SK-N-SH (cell line): ENCODE results near the gene FBXO10. TPM values are rescaled to one million over a fixed set of nuclear protein-coding genes. Genes with fewer than 3 reads are reported as not detected.

Experiments
- CTCF ChIA-PET: fragments of 300-600, 350-600 bp; formaldehyde crosslinking; extraction: SDS; loops from one replicate; lab custom pipeline; 2021; lab: Yijun Ruan, JAX
- POLR2A ChIA-PET: fragments of 350-600 bp; sonication (Branson Sonifier 250); formaldehyde crosslinking; extraction: SDS; loops from one replicate; lab custom pipeline; 2020; ENCODE audit warnings: antibody characterized with exemption, inconsistent platforms; lab: Yijun Ruan, JAX
- DNase-seq: peaks from one replicate; pipeline ENCODE4 v3.0.0; 2012
- H2AFZ ChIP-seq: fragments of 200-600 bp; sonication (generic); 2 replicates; pipeline ENCODE4 v1.8.1; 2016; ENCODE audit warnings: antibody characterized with exemption, mild to moderate bottlenecking, low read depth
- H3F3A ChIP-seq: fragments of 200-600 bp; sonication (generic); replicated peaks from 2 replicates; pipeline ENCODE3; 2016; ENCODE audit warnings: antibody characterized with exemption, mild to moderate bottlenecking; ENCODE audit not compliant: insufficient read depth
- H3K27ac ChIP-seq, 2 experiments: fragments of 200-500 bp in 1 of 2; fragments of 200-600 bp in 1 of 2; sonication (Bioruptor generic) in 1 of 2; sonication (generic), shearing (Covaris generic) in 1 of 2; 2 replicates each; pipeline versions ENCODE4 v1.5.1 to v1.6.1; 2014 to 2016; ENCODE audit warnings: low read depth in 2 of 2, inconsistent platforms in 1 of 2, low read length in 1 of 2, mild to moderate bottlenecking in 1 of 2, mixed read lengths in 1 of 2
- H3K27me3 ChIP-seq: fragments of 200-600 bp; sonication (generic), shearing (Covaris generic); 2 replicates; pipeline ENCODE4 v1.6.1; 2016; ENCODE audit warnings: mixed run types; ENCODE audit not compliant: insufficient read depth
- H3K36me3 ChIP-seq, 2 experiments: fragments of 200-500 bp in 1 of 2; fragments of 200-600 bp in 1 of 2; sonication (Bioruptor generic) in 1 of 2; sonication (generic) in 1 of 2; replicated peaks in 1 of 2; 2 replicates each; pipeline versions ENCODE3 to v1.5.1; 2014 to 2016; ENCODE audit warnings: low read length in 1 of 2, mild to moderate bottlenecking in 1 of 2; ENCODE audit not compliant: insufficient read depth in 2 of 2, control insufficient read depth in 1 of 2
- H3K4me1 ChIP-seq, 2 experiments: fragments of 200-500 bp in 1 of 2; fragments of 200-600 bp in 1 of 2; sonication (Bioruptor generic) in 1 of 2; sonication (generic), shearing (Covaris generic) in 1 of 2; 2 replicates each; pipeline versions ENCODE4 v1.5.1 to v1.6.1; 2014 to 2016; ENCODE audit warnings: low read depth in 1 of 2, low read length in 1 of 2, mixed run types in 1 of 2; ENCODE audit not compliant: insufficient read depth in 2 of 2, control insufficient read depth in 1 of 2
- H3K4me2 ChIP-seq: fragments of 200-600 bp; sonication (generic), shearing (Covaris generic); 2 replicates; pipeline ENCODE4 v1.6.1; 2017; ENCODE audit warnings: mixed run types
- H3K4me3 ChIP-seq, 2 experiments: fragments of 200-500 bp in 1 of 2; fragments of 200-600 bp in 1 of 2; sonication (Bioruptor generic) in 1 of 2; sonication (generic), shearing (Covaris generic) in 1 of 2; 2 replicates each; pipeline versions ENCODE4 v1.5.1 to v1.8.1; 2014 to 2016; ENCODE audit warnings: low read depth in 2 of 2, inconsistent platforms in 1 of 2, low read length in 1 of 2, mild to moderate bottlenecking in 1 of 2, mixed read lengths in 1 of 2, moderate library complexity in 1 of 2
- H3K79me2 ChIP-seq: fragments of 200-600 bp; sonication (generic); 2 replicates; pipeline ENCODE4 v1.8.1; 2017; ENCODE audit warnings: mild to moderate bottlenecking; ENCODE audit not compliant: insufficient read depth
- H3K9ac ChIP-seq: fragments of 200-600 bp; sonication (generic); 2 replicates; pipeline ENCODE4 v1.6.1; 2017; ENCODE audit warnings: mixed run types
- H3K9me2 ChIP-seq: fragments of 200-600 bp; sonication (generic); 2 replicates; pipeline ENCODE4 v1.6.1; 2017; ENCODE audit warnings: mixed run types
- H3K9me3 ChIP-seq: fragments of 200-600 bp; sonication (generic); 2 replicates; pipeline ENCODE4 v1.6.1; 2017; ENCODE audit warnings: mixed run types, mild to moderate bottlenecking, moderate library complexity
- H4K20me1 ChIP-seq: fragments of 200-600 bp; sonication (generic); 2 replicates; pipeline ENCODE4 v1.6.1; 2017; ENCODE audit warnings: mild to moderate bottlenecking, mixed run types; ENCODE audit not compliant: insufficient read depth
- EP300 ChIP-seq, 2 experiments: IDR thresholded peaks; 2 replicates each; pipeline versions ENCODE4 v1.4.0 to v1.6.1; 2012; ENCODE audit warnings: borderline replicate concordance in 1 of 2, low read depth in 1 of 2, low read length in 1 of 2
- FOSL2 ChIP-seq: IDR thresholded peaks from 2 replicates; pipeline ENCODE4 v1.4.0; 2012; ENCODE audit warnings: low read depth, mild to moderate bottlenecking, moderate library complexity, borderline replicate concordance
- FOXM1 ChIP-seq: IDR thresholded peaks from 2 replicates; pipeline ENCODE4 v1.4.0; 2012; ENCODE audit warnings: low read depth, mild to moderate bottlenecking
- GATA2 ChIP-seq: sonication (generic); formaldehyde crosslinking; IDR thresholded peaks from 2 replicates; pipeline ENCODE4 v1.5.0; 2020; ENCODE audit warnings: mild to moderate bottlenecking, missing genetic modification reagents
- POLR2AphosphoS5 ChIP-seq: IDR thresholded peaks from 2 replicates; pipeline ENCODE4 v1.6.1; 2012; ENCODE audit warnings: low read depth, low read length
- RCOR1 ChIP-seq: fragments of 150-350 bp; IDR thresholded peaks from 2 replicates; pipeline ENCODE4 v1.6.1; 2017; ENCODE audit warnings: antibody characterized with exemption, low read length
- RFX5 ChIP-seq: IDR thresholded peaks from 2 replicates; pipeline ENCODE4 v1.6.1; 2012; ENCODE audit warnings: mild to moderate bottlenecking, improper control_type of control experiment, low read length
- SMC3 ChIP-seq: IDR thresholded peaks from 2 replicates; pipeline ENCODE4 v1.6.1; 2012; ENCODE audit warnings: low read depth, low read length, improper control_type of control experiment
- TCF12 ChIP-seq: IDR thresholded peaks from 2 replicates; pipeline ENCODE4 v1.4.0; 2012
- YY1 ChIP-seq: IDR thresholded peaks from 2 replicates; pipeline ENCODE4 v1.4.0; 2012; ENCODE audit warnings: low read depth, mild to moderate bottlenecking
- WGBS: methylation state at CpG from one replicate; pipeline ENCODE4 v1.1.6; 2017; ENCODE audit warnings: low lambda C conversion rate; 5-methylcytosine and 5-hydroxymethylcytosine counted together
- polyA plus RNA-seq, 3 experiments: library from polyadenylated mRNA; depleted of rRNA; stranded (reverse); fragments of >200 nt; gene quantifications; 2 replicates each; pipeline ENCODE4 v1.2.3, GENCODE V29; 2012
- TF ChIP-seq, protein P1 (sequence below): fragments of 200-600 bp; sonication (generic); IDR thresholded peaks from 2 replicates; pipeline ENCODE4 v1.6.1; 2017; ENCODE audit warnings: antibody characterized with exemption, mild to moderate bottlenecking, moderate library complexity
- TF ChIP-seq, protein P2 (sequence below): fragments of 150-350 bp; IDR thresholded peaks from 2 replicates; pipeline ENCODE4 v1.6.1; 2016; ENCODE audit warnings: mild to moderate bottlenecking, low read depth, low read length
- TF ChIP-seq, protein P3 (sequence below): IDR thresholded peaks from 2 replicates; pipeline ENCODE4 v1.6.1; 2012; ENCODE audit warnings: mild to moderate bottlenecking, low read depth, low read length, moderate library complexity
- TF ChIP-seq, protein P4 (sequence below): IDR thresholded peaks from 2 replicates; pipeline ENCODE4 v1.4.0; 2012; ENCODE audit warnings: low read depth, borderline replicate concordance
- TF ChIP-seq, protein P5 (sequence below): IDR thresholded peaks from 2 replicates; pipeline ENCODE4 v1.4.0; 2012; ENCODE audit warnings: low read depth, borderline replicate concordance

The FBXO10 gene
- polyA plus RNA-seq, 1 of the 3 experiments (the other 2 are of a cell fraction): 10.1 TPM

DNA sequence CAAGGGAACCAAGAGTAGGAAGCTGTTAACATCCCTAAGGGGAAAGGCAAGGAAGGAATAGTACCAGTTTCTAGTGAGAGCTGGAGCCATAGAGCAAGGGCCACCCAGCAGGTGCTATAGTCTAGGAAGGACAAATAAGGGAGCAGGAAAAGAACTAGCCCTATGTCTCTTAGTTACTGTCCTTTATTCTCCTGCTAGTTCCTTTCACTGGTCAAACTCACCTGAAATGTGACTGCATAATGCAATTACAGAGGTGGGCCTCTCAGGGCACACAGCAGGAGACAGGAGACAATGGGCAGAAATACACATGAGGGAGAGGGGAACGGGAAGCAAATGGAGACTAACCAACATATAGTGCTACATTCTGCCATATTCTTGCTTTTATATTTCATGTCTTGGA, 47.9 kb upstream of the FBXO10 start (continued):
- TF ChIP-seq, protein P1, sequence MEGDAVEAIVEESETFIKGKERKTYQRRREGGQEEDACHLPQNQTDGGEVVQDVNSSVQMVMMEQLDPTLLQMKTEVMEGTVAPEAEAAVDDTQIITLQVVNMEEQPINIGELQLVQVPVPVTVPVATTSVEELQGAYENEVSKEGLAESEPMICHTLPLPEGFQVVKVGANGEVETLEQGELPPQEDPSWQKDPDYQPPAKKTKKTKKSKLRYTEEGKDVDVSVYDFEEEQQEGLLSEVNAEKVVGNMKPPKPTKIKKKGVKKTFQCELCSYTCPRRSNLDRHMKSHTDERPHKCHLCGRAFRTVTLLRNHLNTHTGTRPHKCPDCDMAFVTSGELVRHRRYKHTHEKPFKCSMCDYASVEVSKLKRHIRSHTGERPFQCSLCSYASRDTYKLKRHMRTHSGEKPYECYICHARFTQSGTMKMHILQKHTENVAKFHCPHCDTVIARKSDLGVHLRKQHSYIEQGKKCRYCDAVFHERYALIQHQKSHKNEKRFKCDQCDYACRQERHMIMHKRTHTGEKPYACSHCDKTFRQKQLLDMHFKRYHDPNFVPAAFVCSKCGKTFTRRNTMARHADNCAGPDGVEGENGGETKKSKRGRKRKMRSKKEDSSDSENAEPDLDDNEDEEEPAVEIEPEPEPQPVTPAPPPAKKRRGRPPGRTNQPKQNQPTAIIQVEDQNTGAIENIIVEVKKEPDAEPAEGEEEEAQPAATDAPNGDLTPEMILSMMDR: no peak
- TF ChIP-seq, protein P2, sequence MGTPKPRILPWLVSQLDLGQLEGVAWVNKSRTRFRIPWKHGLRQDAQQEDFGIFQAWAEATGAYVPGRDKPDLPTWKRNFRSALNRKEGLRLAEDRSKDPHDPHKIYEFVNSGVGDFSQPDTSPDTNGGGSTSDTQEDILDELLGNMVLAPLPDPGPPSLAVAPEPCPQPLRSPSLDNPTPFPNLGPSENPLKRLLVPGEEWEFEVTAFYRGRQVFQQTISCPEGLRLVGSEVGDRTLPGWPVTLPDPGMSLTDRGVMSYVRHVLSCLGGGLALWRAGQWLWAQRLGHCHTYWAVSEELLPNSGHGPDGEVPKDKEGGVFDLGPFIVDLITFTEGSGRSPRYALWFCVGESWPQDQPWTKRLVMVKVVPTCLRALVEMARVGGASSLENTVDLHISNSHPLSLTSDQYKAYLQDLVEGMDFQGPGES: no peak
- no peak for TF ChIP-seq FOXM1
- TF ChIP-seq, protein P3, sequence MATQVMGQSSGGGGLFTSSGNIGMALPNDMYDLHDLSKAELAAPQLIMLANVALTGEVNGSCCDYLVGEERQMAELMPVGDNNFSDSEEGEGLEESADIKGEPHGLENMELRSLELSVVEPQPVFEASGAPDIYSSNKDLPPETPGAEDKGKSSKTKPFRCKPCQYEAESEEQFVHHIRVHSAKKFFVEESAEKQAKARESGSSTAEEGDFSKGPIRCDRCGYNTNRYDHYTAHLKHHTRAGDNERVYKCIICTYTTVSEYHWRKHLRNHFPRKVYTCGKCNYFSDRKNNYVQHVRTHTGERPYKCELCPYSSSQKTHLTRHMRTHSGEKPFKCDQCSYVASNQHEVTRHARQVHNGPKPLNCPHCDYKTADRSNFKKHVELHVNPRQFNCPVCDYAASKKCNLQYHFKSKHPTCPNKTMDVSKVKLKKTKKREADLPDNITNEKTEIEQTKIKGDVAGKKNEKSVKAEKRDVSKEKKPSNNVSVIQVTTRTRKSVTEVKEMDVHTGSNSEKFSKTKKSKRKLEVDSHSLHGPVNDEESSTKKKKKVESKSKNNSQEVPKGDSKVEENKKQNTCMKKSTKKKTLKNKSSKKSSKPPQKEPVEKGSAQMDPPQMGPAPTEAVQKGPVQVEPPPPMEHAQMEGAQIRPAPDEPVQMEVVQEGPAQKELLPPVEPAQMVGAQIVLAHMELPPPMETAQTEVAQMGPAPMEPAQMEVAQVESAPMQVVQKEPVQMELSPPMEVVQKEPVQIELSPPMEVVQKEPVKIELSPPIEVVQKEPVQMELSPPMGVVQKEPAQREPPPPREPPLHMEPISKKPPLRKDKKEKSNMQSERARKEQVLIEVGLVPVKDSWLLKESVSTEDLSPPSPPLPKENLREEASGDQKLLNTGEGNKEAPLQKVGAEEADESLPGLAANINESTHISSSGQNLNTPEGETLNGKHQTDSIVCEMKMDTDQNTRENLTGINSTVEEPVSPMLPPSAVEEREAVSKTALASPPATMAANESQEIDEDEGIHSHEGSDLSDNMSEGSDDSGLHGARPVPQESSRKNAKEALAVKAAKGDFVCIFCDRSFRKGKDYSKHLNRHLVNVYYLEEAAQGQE: no peak

DNA sequence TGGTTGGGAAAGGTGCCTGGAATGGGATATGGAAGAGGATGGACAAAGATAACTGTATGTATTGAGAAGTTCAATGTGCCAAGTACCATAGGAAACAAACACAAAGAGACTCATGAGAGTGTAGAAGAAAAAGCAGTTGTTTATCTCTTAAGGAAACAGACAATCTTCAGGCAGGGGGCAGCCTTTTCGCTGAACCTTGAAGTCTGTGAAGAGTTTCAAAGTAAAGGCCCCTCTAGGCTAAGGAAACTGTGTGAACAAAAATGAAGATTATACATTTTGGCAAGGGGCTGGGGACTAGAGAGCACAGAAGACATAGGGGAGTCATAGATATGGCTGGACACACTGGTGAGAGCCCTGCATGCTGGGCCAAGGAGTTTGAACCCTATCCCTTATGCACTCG, 47.1 kb upstream of the FBXO10 start:
- WGBS: 63% methylated on average over 2 of the region's 2 CpGs
- Histone ChIP-seq H3K4me2 (no peak overlapping the region), H3K9ac (no peak overlapping the region), H3K9me3 (no peaks in the 10 kb centered on the region), H3K9me2 (no peaks in the 10 kb centered on the region), H2AFZ (no peak overlapping the region), H3F3A (no peaks in the 10 kb centered on the region), H3K27me3 (no peaks in the 10 kb centered on the region), H3K4me3 (no peak overlapping the region), H3K27ac (peak overlapping the region in 1 of 2 experiments; percentile 92; a peak in 2 of 4 replicates), H4K20me1 (no peaks in the 10 kb centered on the region), H3K4me1 (peaks cover 0 to 23% of the 10 kb centered on the region in 2 experiments; a peak in 2 of 4 replicates), H3K36me3 (no peaks in the 10 kb centered on the region), H3K79me2 (no peaks in the 10 kb centered on the region)
- CTCF ChIA-PET: interaction anchor here (1.1 to 2.8 kb wide), 2 partner anchors 27 to 28 kb away, joined by 3 to 15 read pairs; partner anchors contain the start of gene FRMPD1
- no peak for DNase-seq
- POLR2A ChIA-PET: no interaction called here
- TF ChIP-seq, protein P2: no peak
- TF ChIP-seq POLR2AphosphoS5: no peak
- TF ChIP-seq EP300 (IDR thresholded peaks at IDR 0.05; ENCODE audit: borderline replicate concordance in 1 of 2, low read depth in 1 of 2, low read length in 1 of 2): no peak
- TF ChIP-seq, protein P3: no peak
- TF ChIP-seq SMC3: no peak
- TF ChIP-seq, protein P4, sequence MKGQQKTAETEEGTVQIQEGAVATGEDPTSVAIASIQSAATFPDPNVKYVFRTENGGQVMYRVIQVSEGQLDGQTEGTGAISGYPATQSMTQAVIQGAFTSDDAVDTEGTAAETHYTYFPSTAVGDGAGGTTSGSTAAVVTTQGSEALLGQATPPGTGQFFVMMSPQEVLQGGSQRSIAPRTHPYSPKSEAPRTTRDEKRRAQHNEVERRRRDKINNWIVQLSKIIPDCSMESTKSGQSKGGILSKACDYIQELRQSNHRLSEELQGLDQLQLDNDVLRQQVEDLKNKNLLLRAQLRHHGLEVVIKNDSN: no peak
- no peak for TF ChIP-seq FOSL2
- TF ChIP-seq YY1: no peak
- no peak for TF ChIP-seq GATA2 (CRISPR knock-in tag)
- TF ChIP-seq, protein P5, sequence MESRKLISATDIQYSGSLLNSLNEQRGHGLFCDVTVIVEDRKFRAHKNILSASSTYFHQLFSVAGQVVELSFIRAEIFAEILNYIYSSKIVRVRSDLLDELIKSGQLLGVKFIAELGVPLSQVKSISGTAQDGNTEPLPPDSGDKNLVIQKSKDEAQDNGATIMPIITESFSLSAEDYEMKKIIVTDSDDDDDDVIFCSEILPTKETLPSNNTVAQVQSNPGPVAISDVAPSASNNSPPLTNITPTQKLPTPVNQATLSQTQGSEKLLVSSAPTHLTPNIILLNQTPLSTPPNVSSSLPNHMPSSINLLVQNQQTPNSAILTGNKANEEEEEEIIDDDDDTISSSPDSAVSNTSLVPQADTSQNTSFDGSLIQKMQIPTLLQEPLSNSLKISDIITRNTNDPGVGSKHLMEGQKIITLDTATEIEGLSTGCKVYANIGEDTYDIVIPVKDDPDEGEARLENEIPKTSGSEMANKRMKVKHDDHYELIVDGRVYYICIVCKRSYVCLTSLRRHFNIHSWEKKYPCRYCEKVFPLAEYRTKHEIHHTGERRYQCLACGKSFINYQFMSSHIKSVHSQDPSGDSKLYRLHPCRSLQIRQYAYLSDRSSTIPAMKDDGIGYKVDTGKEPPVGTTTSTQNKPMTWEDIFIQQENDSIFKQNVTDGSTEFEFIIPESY: no peak
- TF ChIP-seq RCOR1: no peak
- TF ChIP-seq RFX5: no peak
- no peak for TF ChIP-seq FOXM1
- no peak for TF ChIP-seq TCF12
